A549 (cell line): ENCODE measurements around the gene ECSCR. TPM values are rescaled to one million over a fixed set of nuclear protein-coding genes. Genes with fewer than 3 reads are reported as not detected.

Source experiments
- ATAC-seq, 2 experiments: fragments of 200-7000 bp in 1 of 2; fragments of >200 bp in 1 of 2; cut with Nextera tagmentation in 1 of 2; cut with Tn5 transposase in 1 of 2; 3 replicates each; pipeline versions ENCODE4 v1.8.0 to v1.9.1; 2018 to 2020; ENCODE audit warnings: mild to moderate bottlenecking in 1 of 2, moderate library complexity in 1 of 2
- CTCF ChIA-PET: fragments of 300-600 bp; sonication (Branson Sonifier 250); formaldehyde crosslinking; extraction: SDS; loops from one replicate; lab custom pipeline; 2021; ENCODE audit warnings: antibody characterized with exemption, inconsistent platforms; lab: Yijun Ruan, JAX
- POLR2A ChIA-PET: fragments of 350-600 bp; formaldehyde crosslinking; extraction: SDS; loops from one replicate; lab custom pipeline; 2021; ENCODE audit warnings: antibody characterized with exemption, inconsistent platforms; lab: Yijun Ruan, JAX
- DNase-seq, 2 experiments: peaks; one replicate each; pipeline versions ENCODE4 v3.0.0 to v3.0.0-alpha.2; 2011 to 2016; ENCODE audit warnings: low read depth in 1 of 2, low spot score in 1 of 2
- FAIRE-seq: peaks from 2 replicates; lab custom pipeline; 2011; peaks lifted over from hg19 to GRCh38; lab: Jason Lieb, UNC
- H3K27ac ChIP-seq, 2 experiments: fragments of >200 bp; sonication (Bioruptor Twin); formaldehyde crosslinking; 3 replicates each; pipeline ENCODE4 v1.5.1; 2016 to 2017
- H3K4me1 ChIP-seq: fragments of >200 bp; sonication (Bioruptor Twin); formaldehyde crosslinking; 3 replicates; pipeline ENCODE4 v1.6.1; 2016
- H3K4me2 ChIP-seq: fragments of >200 bp; sonication (Bioruptor Twin); formaldehyde crosslinking; 3 replicates; pipeline ENCODE4 v1.6.1; 2016
- H3K4me3 ChIP-seq: fragments of >200 bp; sonication (Bioruptor Twin); formaldehyde crosslinking; 3 replicates; pipeline ENCODE4 v1.5.1; 2016
- H3K9me3 ChIP-seq: fragments of >200 bp; sonication (Bioruptor Twin); formaldehyde crosslinking; 3 replicates; pipeline ENCODE4 v1.6.1; 2016
- BHLHE40 ChIP-seq: IDR thresholded peaks from 2 replicates; pipeline ENCODE4 v1.6.1; 2012; ENCODE audit warnings: low read depth, low read length, inconsistent platforms
- CEBPB ChIP-seq, 2 experiments: fragments of >200 bp in 1 of 2; sonication (Bioruptor Twin) in 1 of 2; formaldehyde crosslinking in 1 of 2; IDR thresholded peaks; 2 replicates each; pipeline ENCODE4 v1.6.1; 2012 to 2016
- CHD2 ChIP-seq: fragments of 150-350 bp; IDR thresholded peaks from 2 replicates; pipeline ENCODE4 v1.6.1; 2014; ENCODE audit warnings: low read length; ENCODE audit not compliant: partially characterized antibody
- EP300 ChIP-seq, 2 experiments: fragments of >200 bp; sonication (Bioruptor Twin); formaldehyde crosslinking; IDR thresholded peaks; 2 replicates in 1 of 2; 3 replicates in 1 of 2; pipeline ENCODE4 v1.6.1; 2016 to 2017
- ESRRA ChIP-seq: fragments of 150-350 bp; IDR thresholded peaks from 2 replicates; pipeline ENCODE4 v1.6.1; 2014; ENCODE audit warnings: mild to moderate bottlenecking, low read length, borderline replicate concordance
- FOSB ChIP-seq: fragments of 250-450 bp; sonication (Bioruptor Pico); IDR thresholded peaks from 2 replicates; pipeline ENCODE4 v1.5.0; 2020; ENCODE audit warnings: mild to moderate bottlenecking, moderate library complexity
- FOSL2 ChIP-seq, 2 experiments: fragments of 450-650 bp in 1 of 2; fragments of >200 bp in 1 of 2; sonication (Bioruptor Twin) in 1 of 2; formaldehyde crosslinking; IDR thresholded peaks; 2 replicates each; pipeline versions ENCODE4 v1.5.0 to v1.6.1; 2016 to 2020; ENCODE audit warnings: mild to moderate bottlenecking in 1 of 2, moderate library complexity in 1 of 2
- GATA3 ChIP-seq: IDR thresholded peaks from 2 replicates; pipeline ENCODE4 v1.6.1; 2012; ENCODE audit warnings: borderline replicate concordance
- HDAC2 ChIP-seq: fragments of 200-600 bp; sonication (generic); IDR thresholded peaks from 2 replicates; pipeline ENCODE4 v1.6.1; 2016
- HEYL ChIP-seq: fragments of 250-450 bp; sonication (Bioruptor Pico); IDR thresholded peaks from 2 replicates; pipeline ENCODE4 v1.8.0; 2021; ENCODE audit warnings: mild to moderate bottlenecking, moderate library complexity
- HOXB13 ChIP-seq: fragments of 250-450 bp; sonication (Bioruptor Pico); IDR thresholded peaks from 2 replicates; pipeline ENCODE4 v1.5.0; 2020; ENCODE audit warnings: low read depth, mild to moderate bottlenecking, moderate library complexity
- KDM1A ChIP-seq: fragments of 200-600 bp; sonication (generic); IDR thresholded peaks from 2 replicates; pipeline ENCODE4 v1.6.1; 2016; ENCODE audit warnings: low read depth, mild to moderate bottlenecking
- KDM5A ChIP-seq: fragments of 200-600 bp; sonication (generic); IDR thresholded peaks from 2 replicates; pipeline ENCODE4 v1.6.1; 2016; ENCODE audit warnings: antibody characterized with exemption, mild to moderate bottlenecking
- MAZ ChIP-seq: fragments of 150-350 bp; IDR thresholded peaks from 2 replicates; pipeline ENCODE4 v1.6.1; 2014; ENCODE audit warnings: antibody characterized with exemption, low read depth, low read length, borderline replicate concordance
- MYC ChIP-seq: IDR thresholded peaks from 2 replicates; pipeline ENCODE4 v1.6.1; 2012; ENCODE audit warnings: mild to moderate bottlenecking, inconsistent platforms, low read length, improper control_type of control experiment, borderline replicate concordance
- NFE2L2 ChIP-seq: fragments of 150-350 bp; conservative IDR thresholded peaks from 2 replicates; pipeline ENCODE4 v1.6.1; 2014; ENCODE audit warnings: low read length
- NPAS2 ChIP-seq: fragments of 250-450 bp; sonication (Bioruptor Pico); IDR thresholded peaks from 2 replicates; pipeline ENCODE4 v1.8.0; 2022; ENCODE audit warnings: mild to moderate bottlenecking, moderate library complexity, borderline replicate concordance
- NR3C1 ChIP-seq: fragments of >200 bp; sonication (Bioruptor Twin); formaldehyde crosslinking; IDR thresholded peaks from 3 replicates; pipeline ENCODE4 v1.6.1; 2017
- PHF8 ChIP-seq: fragments of 200-600 bp; sonication (generic); IDR thresholded peaks from 2 replicates; pipeline ENCODE4 v1.6.1; 2016; ENCODE audit warnings: low read depth, mild to moderate bottlenecking, antibody characterized with exemption, moderate library complexity, borderline replicate concordance
- POLR2A ChIP-seq: IDR thresholded peaks from 2 replicates; pipeline ENCODE4 v1.6.1; 2012; ENCODE audit warnings: mild to moderate bottlenecking, low read length
- RCOR1 ChIP-seq: fragments of 150-350 bp; IDR thresholded peaks from 2 replicates; pipeline ENCODE4 v1.6.1; 2014; ENCODE audit warnings: antibody characterized with exemption, low read length, low read depth
- SMC3 ChIP-seq: fragments of >200 bp; sonication (Bioruptor Twin); formaldehyde crosslinking; IDR thresholded peaks from 3 replicates; pipeline ENCODE4 v1.6.1; 2018; ENCODE audit warnings: inconsistent platforms
- TFCP2L1 ChIP-seq: fragments of 250-450 bp; sonication (Bioruptor Pico); IDR thresholded peaks from 2 replicates; pipeline ENCODE4 v1.5.0; 2021; ENCODE audit warnings: mild to moderate bottlenecking
- TP53 ChIP-seq: fragments of 250-450 bp; sonication (Bioruptor Pico); IDR thresholded peaks from 2 replicates; pipeline ENCODE4 v1.5.0; 2021; ENCODE audit warnings: mild to moderate bottlenecking, moderate library complexity
- ZC3H11A ChIP-seq: fragments of 450-650 bp; IDR thresholded peaks from 2 replicates; pipeline ENCODE4 v1.6.1; 2014; ENCODE audit warnings: antibody characterized with exemption, mild to moderate bottlenecking
- ZFP36 ChIP-seq: fragments of 450-650 bp; IDR thresholded peaks from 2 replicates; pipeline ENCODE4 v1.6.1; 2014; ENCODE audit warnings: borderline replicate concordance; ENCODE audit not compliant: partially characterized antibody
- ZNF302 ChIP-seq: fragments of 250-450 bp; sonication (Bioruptor Pico); IDR thresholded peaks from 2 replicates; pipeline ENCODE4 v1.9.0; 2021; ENCODE audit warnings: inconsistent platforms, mild to moderate bottlenecking, moderate library complexity
- ZSCAN20 ChIP-seq: fragments of 250-450 bp; sonication (Bioruptor Pico); IDR thresholded peaks from 2 replicates; pipeline ENCODE4 v1.8.0; 2022; ENCODE audit warnings: mild to moderate bottlenecking, moderate library complexity
- WGBS: methylation state at CpG from one replicate; pipeline ENCODE4 v1.1.6; 2017; ENCODE audit errors: missing lambda C conversion rate; 5-methylcytosine and 5-hydroxymethylcytosine counted together
- polyA plus RNA-seq, 4 experiments: library from polyadenylated mRNA; depleted of rRNA in 3 of 4; stranded (reverse); fragments of >200 nt; fragmentation: RNase III in 1 of 4; extraction: RNeasy Plus Mini Kit Qiagen cat#74134 plus additional on column Dnase treatment in 1 of 4; gene quantifications; 2 replicates in 3 of 4; 3 replicates in 1 of 4; pipeline ENCODE4 v1.2.3, GENCODE V29; 2011 to 2017
- TF ChIP-seq, protein P1 (sequence below): fragments of >200 bp; sonication (Bioruptor Twin); formaldehyde crosslinking; IDR thresholded peaks from 2 replicates; pipeline ENCODE4 v1.6.1; 2016
- TF ChIP-seq, protein P2 (sequence below): IDR thresholded peaks from 2 replicates; pipeline ENCODE4 v1.6.1; 2012; ENCODE audit warnings: low read depth, borderline replicate concordance
- TF ChIP-seq, protein P3 (sequence below): IDR thresholded peaks from 2 replicates; pipeline ENCODE4 v1.6.1; 2012

Gene ECSCR
- polyA plus RNA-seq, 2 of the 4 experiments (the other 2 are of a cell fraction), result not detected

- WGBS, result 71% methylated on average over 5 of the region's 5 CpGs
- POLR2A ChIA-PET, result no interaction called here
- ATAC-seq, result no peak
- Histone ChIP-seq H3K4me1 (no peaks in the 10 kb centered on the region), H3K27ac (no peak overlapping the region), H3K4me3 (no peak overlapping the region), H3K9me3 (no peaks in the 10 kb centered on the region), H3K4me2 (no peak overlapping the region)
- TF ChIP-seq HEYL (CRISPR knock-in tag) (no peak), GATA3 (no peak), ZC3H11A (no peak), ZNF302 (CRISPR knock-in tag) (no peak), POLR2A (no peak), ZFP36 (no peak), TP53 (CRISPR knock-in tag) (no peak), BHLHE40 (no peak)
- no peak for FAIRE-seq
- DNase-seq, result no peak
- CTCF ChIA-PET, result interaction anchor here (1.0 kb wide), 1 partner anchor 16 kb away, joined by 3 read pairs; no protein-coding TSS in a partner anchor
These were observed 845 bp downstream of the ECSCR start for GRCh38 chr5:139461698-139462097.

GRCh38 chr5:139461176-139461575 is 1.4 kb downstream of the ECSCR start:
- H3K4me3 ChIP-seq, result no peak overlapping the region
- CTCF ChIA-PET, result interaction anchor here (1.0 kb wide), 1 partner anchor 15 kb away, joined by 3 read pairs; no protein-coding TSS in a partner anchor
- H3K4me1 ChIP-seq, result no peaks in the 10 kb centered on the region
- no peak overlapping the region for H3K27ac ChIP-seq
- DNase-seq (no peak), FAIRE-seq (no peak), ATAC-seq (no peak)
- no peak for TF ChIP-seq NFE2L2
- TF ChIP-seq KDM1A, result no peak
- TF ChIP-seq SMC3, result no peak
- TF ChIP-seq HDAC2, result no peak
- TF ChIP-seq ZSCAN20, result no peak
- no peak for TF ChIP-seq MYC
- TF ChIP-seq TP53 (CRISPR knock-in tag), result no peak
- TF ChIP-seq NPAS2 (CRISPR knock-in tag), result no peak
- TF ChIP-seq POLR2A, result no peak
- no peak for TF ChIP-seq HOXB13
- no peak for TF ChIP-seq EP300 (IDR thresholded peaks at IDR 0.05)
- H3K4me2 ChIP-seq, result no peak overlapping the region
- 87% methylated on average over 7 of the region's 7 CpGs for WGBS
- POLR2A ChIA-PET, result no interaction called here
- H3K9me3 ChIP-seq, result no peaks in the 10 kb centered on the region

DNA sequence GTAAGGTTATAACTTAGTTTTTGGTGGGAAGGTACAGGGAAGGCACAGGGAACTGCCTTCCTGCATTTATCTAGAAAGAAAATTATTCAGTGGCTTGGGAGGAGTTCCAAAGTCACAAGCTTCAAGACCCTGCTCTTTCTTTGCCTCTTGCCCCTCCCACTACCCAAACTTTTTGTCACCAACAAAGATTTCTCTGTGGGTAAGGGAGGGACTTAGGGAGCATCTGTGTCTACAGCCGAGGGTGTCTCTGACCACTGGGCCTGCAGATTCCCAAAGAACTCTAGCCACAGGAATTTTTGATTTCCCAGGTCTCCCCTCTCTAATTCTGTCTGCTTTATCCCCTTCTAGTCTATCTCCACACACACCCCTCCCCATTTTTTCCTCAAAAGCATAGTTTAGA is 2.1 kb downstream of the ECSCR start:
- Histone ChIP-seq H3K4me1 (no peaks in the 10 kb centered on the region), H3K27ac (no peak overlapping the region), H3K9me3 (no peaks in the 10 kb centered on the region), H3K4me3 (no peak overlapping the region), H3K4me2 (no peak overlapping the region)
- FAIRE-seq (no peak), ATAC-seq (no peak), DNase-seq (no peak)
- no peak for TF ChIP-seq FOSB
- no peak for TF ChIP-seq PHF8
- no peak for TF ChIP-seq NR3C1
- TF ChIP-seq TFCP2L1 (CRISPR knock-in tag), result no peak
- TF ChIP-seq, protein P1, sequence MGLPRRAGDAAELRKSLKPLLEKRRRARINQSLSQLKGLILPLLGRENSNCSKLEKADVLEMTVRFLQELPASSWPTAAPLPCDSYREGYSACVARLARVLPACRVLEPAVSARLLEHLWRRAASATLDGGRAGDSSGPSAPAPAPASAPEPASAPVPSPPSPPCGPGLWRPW, result no peak
- no peak for TF ChIP-seq HEYL (CRISPR knock-in tag)
- no peak for TF ChIP-seq CHD2
- TF ChIP-seq POLR2A, result no peak
- TF ChIP-seq RCOR1, result no peak
- TF ChIP-seq FOSL2 (IDR thresholded peaks at IDR 0.05), result no peak
- TF ChIP-seq FOSL2 (CRISPR knock-in tag; IDR thresholded peaks at IDR 0.05), result no peak
- no peak for TF ChIP-seq CEBPB (IDR thresholded peaks at IDR 0.05)
- TF ChIP-seq MAZ, result no peak
- TF ChIP-seq, protein P2, sequence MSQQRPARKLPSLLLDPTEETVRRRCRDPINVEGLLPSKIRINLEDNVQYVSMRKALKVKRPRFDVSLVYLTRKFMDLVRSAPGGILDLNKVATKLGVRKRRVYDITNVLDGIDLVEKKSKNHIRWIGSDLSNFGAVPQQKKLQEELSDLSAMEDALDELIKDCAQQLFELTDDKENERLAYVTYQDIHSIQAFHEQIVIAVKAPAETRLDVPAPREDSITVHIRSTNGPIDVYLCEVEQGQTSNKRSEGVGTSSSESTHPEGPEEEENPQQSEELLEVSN, result no peak
- no peak for TF ChIP-seq KDM5A
- TF ChIP-seq ESRRA, result no peak
- TF ChIP-seq, protein P3, sequence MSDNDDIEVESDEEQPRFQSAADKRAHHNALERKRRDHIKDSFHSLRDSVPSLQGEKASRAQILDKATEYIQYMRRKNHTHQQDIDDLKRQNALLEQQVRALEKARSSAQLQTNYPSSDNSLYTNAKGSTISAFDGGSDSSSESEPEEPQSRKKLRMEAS, result no peak
- TF ChIP-seq EP300 (IDR thresholded peaks at IDR 0.05), result no peak
- 60% methylated on average over 1 of the region's 1 CpG for WGBS
- ChIA-PET POLR2A (no interaction called here), CTCF (no interaction called here)
